SKM-1 (cell line): Measurements from ENCODE around the gene PFKFB3.

ENCODE experiments used
- DNase-seq: peaks from one replicate; lab custom pipeline; 2025; ENCODE audit not compliant: unreplicated experiment; lab: John Stamatoyannopoulos, UW

The PFKFB3 gene

GRCh38 chr10:6297951-6298381 is 95.2 kb downstream of the PFKFB3 start:
- peak; percentile 22 for DNase-seq

DNA sequence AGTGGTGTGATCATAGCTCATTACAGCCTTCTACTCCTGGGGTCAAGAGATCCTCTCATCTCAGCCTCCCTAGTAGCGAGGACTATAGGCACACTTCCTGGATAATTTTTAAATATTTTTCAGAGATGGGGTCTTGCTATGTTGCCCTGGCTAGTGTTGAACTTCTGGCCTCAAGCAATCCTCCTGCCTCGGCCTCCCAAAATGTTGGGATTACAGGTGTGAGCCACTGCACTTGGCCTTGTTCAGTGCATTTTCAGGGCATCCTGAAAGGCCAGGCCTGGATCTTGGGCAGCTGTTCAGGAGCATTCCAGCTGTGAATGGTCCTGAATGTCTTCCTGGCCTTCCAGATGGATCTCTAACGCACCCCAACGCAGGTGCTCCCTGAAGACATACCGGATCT is 95.7 kb downstream of the PFKFB3 start:
- DNase-seq = no peak

DNA sequence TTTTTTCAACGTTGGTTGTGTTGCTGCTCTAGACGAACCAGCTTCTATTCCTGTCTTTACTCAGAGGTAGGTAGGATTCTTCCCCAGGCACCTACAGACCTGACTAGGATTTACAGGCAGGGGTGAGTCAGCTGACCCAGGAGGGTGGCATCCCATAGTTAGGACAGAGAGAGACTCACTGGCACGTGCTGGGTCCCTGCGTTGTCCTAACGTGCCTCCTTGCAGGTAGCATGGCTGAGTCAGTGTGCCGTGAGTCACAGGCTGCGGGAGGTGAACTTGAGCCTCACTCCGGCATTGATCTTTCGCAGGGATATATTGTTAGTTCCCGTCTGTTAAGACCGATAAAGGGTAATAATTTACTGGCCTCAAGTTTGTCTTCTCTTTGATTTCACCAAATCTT is 96.5 kb downstream of the PFKFB3 start:
- DNase-seq = no peak

- DNase-seq = no peak
These were observed 97.0 kb downstream of the PFKFB3 start for GRCh38 chr10:6299743-6300105.

DNA sequence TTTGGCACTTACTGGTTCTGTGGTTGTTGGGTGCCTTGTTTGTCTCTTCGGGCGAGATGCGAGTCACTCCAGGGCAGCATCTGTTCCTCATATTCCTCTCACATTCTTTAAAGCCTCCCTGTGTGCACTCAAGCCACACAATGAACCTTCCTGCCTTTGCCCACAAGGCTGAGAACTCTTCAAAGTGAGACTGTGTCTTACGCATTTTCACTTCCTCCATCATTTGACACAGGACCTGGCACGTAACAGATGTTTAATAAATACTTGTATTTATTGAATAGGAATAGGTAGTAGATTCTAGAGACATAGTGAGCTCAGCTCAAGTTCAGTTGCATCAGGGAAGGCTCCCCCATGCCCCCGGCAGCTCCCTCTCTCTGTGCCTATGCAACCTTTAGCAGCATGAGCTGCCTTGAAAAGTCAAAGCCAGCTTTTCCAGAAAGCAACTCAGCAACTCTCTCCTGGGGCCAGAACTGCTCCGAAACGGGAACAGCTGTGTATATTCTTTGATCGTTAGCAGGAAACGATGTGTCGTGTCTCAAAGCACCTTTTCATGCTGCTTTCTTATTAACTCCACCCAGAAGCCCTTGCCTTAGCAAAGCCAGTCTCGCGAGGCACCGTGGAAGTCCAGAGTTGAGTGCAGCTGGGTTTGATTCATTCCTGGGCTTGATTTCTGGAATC is 97.5 kb downstream of the PFKFB3 start:
- peak; percentile 33 for DNase-seq

DNA sequence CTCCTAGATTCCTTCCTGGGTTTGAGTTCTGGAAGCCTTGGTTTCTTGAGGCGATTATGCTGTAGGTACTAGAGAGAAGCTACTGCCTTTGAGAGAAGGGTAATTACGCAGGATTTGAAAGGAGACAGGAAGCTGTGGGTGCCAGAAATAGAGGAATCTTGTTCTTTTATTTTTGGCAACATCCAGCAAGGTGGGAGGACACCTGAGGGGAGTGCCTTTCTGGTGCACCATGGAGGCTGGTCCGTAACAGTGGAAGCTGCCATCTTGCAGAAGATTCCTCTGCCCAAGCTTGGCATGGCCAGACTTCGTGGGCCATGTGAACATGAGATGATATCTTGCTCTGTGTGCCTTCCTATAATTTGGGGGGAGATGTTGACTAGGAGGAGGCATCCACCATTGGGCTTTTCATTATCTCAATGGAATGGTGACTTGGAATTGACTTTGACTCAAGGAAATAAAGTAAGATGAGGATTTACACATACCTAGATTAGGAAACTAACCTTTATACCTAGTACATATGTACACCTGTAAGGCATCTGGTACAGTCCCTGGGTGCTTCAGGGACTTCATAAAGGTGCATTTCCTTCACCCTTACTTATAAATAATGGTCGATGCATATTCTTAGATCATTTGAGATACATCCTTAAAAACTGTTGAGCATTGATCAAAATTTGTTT is 98.2 kb downstream of the PFKFB3 start:
- DNase-seq = no peak

GRCh38 chr10:6301488-6302075 is 98.8 kb downstream of the PFKFB3 start:
- no peak for DNase-seq
